ENCODE measurements around the gene TMEM45A. TPM values are rescaled to one million over a fixed set of nuclear protein-coding genes. Genes with fewer than 3 reads are reported as not detected.

The TMEM45A gene
- total RNA-seq, 1 experiment from 2014 or later = 10.1 TPM

GRCh38 chr3:100580147-100580546, 87.7 kb downstream of the TMEM45A start:
- no peak overlapping the region for H2BK12ac ChIP-seq (ENCODE audit: insufficient read length, low read depth, low read length)
- H3T11ph ChIP-seq (ENCODE audit: low read length) = no peak overlapping the region
- H4K91ac ChIP-seq (ENCODE audit: insufficient read length, low read depth, low read length) = no peak overlapping the region
- Mint-ChIP-seq H3K27ac (no peak overlapping the region), H3K9me3 (peaks cover 5 to 12% of the 10 kb centered on the region in 2 experiments), H3K4me3 (no peak overlapping the region), H3K27me3 (ENCODE audit: low read depth) (no peaks in the 10 kb centered on the region; the same call in 1 of the 2 replicates), H3K36me3 (ENCODE audit: insufficient read depth in 1 of 3, low read depth in 3 of 3) (peaks cover 0 to 6% (median 5%) of the 10 kb centered on the region in 3 experiments; a peak in 6 of 7 replicates), H3K4me1 (peaks cover 16 to 17% of the 10 kb centered on the region in 2 experiments)
- H3K9ac ChIP-seq (ENCODE audit: extremely low read depth, insufficient read length, low read length) = no peak overlapping the region
- H3K4me2 ChIP-seq (ENCODE audit: insufficient read depth, insufficient read length, low read length) = no peak overlapping the region
- H2BK15ac ChIP-seq (ENCODE audit: low read depth, low read length) = no peak overlapping the region
- no peak for TF ChIP-seq CTCF (conservative IDR thresholded peaks at IDR 0.05)
- H3K9me3 ChIP-seq (ENCODE audit: control insufficient read depth, low read depth, low read length) = no peaks in the 10 kb centered on the region
- H3K18ac ChIP-seq (ENCODE audit: insufficient read length, low read depth, low read length) = no peak overlapping the region
- no peaks in the 10 kb centered on the region for H3K79me2 ChIP-seq (ENCODE audit: insufficient read depth, low read length)
- H2BK20ac ChIP-seq (ENCODE audit: low read depth, low read length, poor library complexity, severe bottlenecking) = no peak overlapping the region
- no peak overlapping the region for H4K5ac ChIP-seq (ENCODE audit: insufficient read length, low read depth, low read length)
- no peak overlapping the region for H3K4ac ChIP-seq (ENCODE audit: low read depth, low read length)
- H2AFZ ChIP-seq (ENCODE audit: low read length) = no peak overlapping the region
- no peak overlapping the region for H3K14ac ChIP-seq (ENCODE audit: insufficient read depth, low read length)
- no peak for DNase-seq
- no peak overlapping the region for H2BK5ac ChIP-seq (ENCODE audit: insufficient read length, low read length)
- H2AK5ac ChIP-seq (ENCODE audit: insufficient read length, low read length) = no peak overlapping the region
- no CpG with 5 or more reads among the region's 2 CpGs for WGBS (ENCODE audit: extremely low coverage, insufficient read length, low lambda C conversion rate)
- H3K79me1 ChIP-seq (ENCODE audit: insufficient read depth, low read depth, low read length, poor library complexity, severe bottlenecking) = no peaks in the 10 kb centered on the region
- no peak overlapping the region for H2BK120ac ChIP-seq (ENCODE audit: low read depth, low read length, poor library complexity, severe bottlenecking)
- no peaks in the 10 kb centered on the region for H3K4me1 ChIP-seq (ENCODE audit: insufficient read depth, low read length)
- H4K20me1 ChIP-seq (ENCODE audit: control insufficient read depth, insufficient read depth, insufficient read length) = no peaks in the 10 kb centered on the region
- H3K56ac ChIP-seq (ENCODE audit: insufficient read length, low read depth, low read length) = no peak overlapping the region
- no peaks in the 10 kb centered on the region for H3K27me3 ChIP-seq (ENCODE audit: insufficient read depth, low read length)
- no peaks in the 10 kb centered on the region for H3K23me2 ChIP-seq (ENCODE audit: insufficient read length, low read depth, low read length, poor library complexity, severe bottlenecking)
- H3K27ac ChIP-seq (ENCODE audit: insufficient read length, low read depth, low read length) = no peak overlapping the region
- H3K23ac ChIP-seq (ENCODE audit: insufficient read length, low read depth, low read length) = no peak overlapping the region
- no peak overlapping the region for H4K8ac ChIP-seq (replicated peaks; ENCODE audit: insufficient read length, low read depth, low read length)
